ENCODE data around the gene INCA1. TPM values are rescaled to one million over a fixed set of nuclear protein-coding genes. Genes with fewer than 3 reads are reported as not detected.
A peak's percentile ranks its signal among the peaks of the same experiment; 100 is the strongest.

INCA1 gene
- total RNA-seq, 6 donors from 2014 or later: 1.4 to 32.5 (median 3.1) TPM

DNA sequence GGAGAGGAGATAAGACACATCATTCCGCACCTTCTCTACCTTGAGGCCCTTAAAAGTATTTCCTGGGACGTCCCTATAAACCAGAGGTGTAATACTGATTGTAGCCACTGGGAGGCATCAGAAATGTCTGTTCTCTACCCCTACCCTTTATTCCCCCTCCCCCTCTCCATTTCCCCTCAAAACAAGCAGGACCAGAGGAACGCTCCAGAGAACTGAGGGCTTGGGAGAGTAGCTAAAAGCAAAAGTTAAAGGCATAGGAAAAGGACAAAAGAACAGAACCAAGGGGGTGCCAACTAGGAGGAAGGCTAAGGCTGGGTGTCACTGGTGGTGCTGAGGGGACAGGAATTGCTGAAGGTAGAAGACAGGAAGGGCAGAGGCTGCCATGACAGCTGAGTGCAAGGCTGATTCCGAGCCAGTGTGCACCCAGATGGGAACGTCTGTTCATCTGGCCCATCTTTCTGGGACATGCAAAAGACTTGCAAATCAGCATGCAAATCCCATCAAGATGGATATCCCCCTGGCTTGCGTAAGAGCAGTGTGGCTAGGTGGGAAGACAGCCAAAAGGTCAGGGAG is 16.6 kb downstream of the INCA1 start:
- ATAC-seq (ENCODE audit: low FRiP score in 2 of 2): peak; percentile 75 to 77
- Histone ChIP-seq H3K9me3 (no peaks in the 10 kb centered on the region), H3K27me3 (no peaks in the 10 kb centered on the region), H3K4me1 (peaks cover 5 to 20% (median 8%) of the 10 kb centered on the region in 4 donors), H3K27ac (peak overlapping the region in 1 of 4 donors; percentile 36), H3K36me3 (peaks cover 12 to 95% (median 72%) of the 10 kb centered on the region in 4 donors), H3K4me3 (no peak overlapping the region)
- DNase-seq: no peak
- TF ChIP-seq POLR2A (IDR thresholded peaks at IDR 0.05) (no peak), CTCF (IDR thresholded peaks at IDR 0.05) (peak; percentile 77 to 83 (median 80)), EP300 (IDR thresholded peaks at IDR 0.05) (no peak), POLR2AphosphoS5 (IDR thresholded peaks at IDR 0.05) (no peak)
- WGBS, 2 donors: 36 to 47% methylated on average over 6 of the region's 6 CpGs

- ATAC-seq (ENCODE audit: low FRiP score in 2 of 2): peak in 1 of 2 donors; percentile 52
- no peaks in the 10 kb centered on the region for H3K27me3 ChIP-seq
- no peaks in the 10 kb centered on the region for H3K9me3 ChIP-seq
- TF ChIP-seq EP300 (IDR thresholded peaks at IDR 0.05) (no peak), POLR2AphosphoS5 (IDR thresholded peaks at IDR 0.05) (no peak), POLR2A (IDR thresholded peaks at IDR 0.05) (no peak), CTCF (IDR thresholded peaks at IDR 0.05) (no peak)
- no peak overlapping the region for H3K4me3 ChIP-seq
- peaks cover 12 to 96% (median 70%) of the 10 kb centered on the region in 4 donors for H3K36me3 ChIP-seq
- H3K27ac ChIP-seq: peak overlapping the region in 3 of 4 donors; percentile 4 to 44 (median 27)
- no peak for DNase-seq
- peaks cover 4 to 23% (median 9%) of the 10 kb centered on the region in 4 donors for H3K4me1 ChIP-seq
Observed at GRCh38 chr17:4978726-4979125, 18.6 kb downstream of the INCA1 start.

DNA sequence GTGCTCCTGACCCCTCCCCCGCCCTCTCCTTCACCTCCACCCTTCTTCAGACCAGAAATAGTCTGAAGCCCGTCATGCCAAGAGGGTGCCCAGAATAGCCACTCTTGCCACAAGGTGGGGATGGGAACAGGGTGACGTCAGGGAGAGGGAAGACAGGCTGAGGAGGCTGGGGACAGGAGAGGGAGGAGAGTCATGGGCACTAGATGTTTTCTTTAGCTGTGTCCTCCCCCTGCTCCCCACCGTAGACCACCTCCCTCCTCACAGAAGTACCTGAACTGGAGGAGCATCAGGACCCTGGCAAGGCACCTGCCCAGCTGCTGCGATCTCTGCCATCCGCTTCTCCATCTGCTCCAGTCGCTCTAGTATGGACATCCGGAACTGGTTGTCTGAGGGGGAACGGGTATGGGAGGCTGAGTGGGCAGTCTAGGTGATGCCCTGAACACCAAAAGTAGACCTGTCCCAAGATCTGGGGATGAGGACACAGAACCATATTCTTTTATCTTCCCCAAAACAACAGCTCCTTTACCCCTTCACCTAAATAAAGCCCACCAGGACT is 23.1 kb downstream of the INCA1 start:
- no peaks in the 10 kb centered on the region for H3K27me3 ChIP-seq
- DNase-seq (no peak), ATAC-seq (ENCODE audit: low FRiP score in 2 of 2) (no peak)
- no peak overlapping the region for H3K4me3 ChIP-seq
- H3K4me1 ChIP-seq: peaks cover 0 to 26% (median 13%) of the 10 kb centered on the region in 4 donors
- H3K36me3 ChIP-seq: peaks cover 21 to 96% (median 70%) of the 10 kb centered on the region in 4 donors
- H3K27ac ChIP-seq: no peak overlapping the region
- TF ChIP-seq POLR2AphosphoS5 (IDR thresholded peaks at IDR 0.05) (no peak), EP300 (IDR thresholded peaks at IDR 0.05) (no peak), CTCF (IDR thresholded peaks at IDR 0.05) (no peak), POLR2A (IDR thresholded peaks at IDR 0.05) (no peak)
- 76 to 90% methylated on average over 9 of the region's 9 CpGs for WGBS, 2 donors
- H3K9me3 ChIP-seq: no peaks in the 10 kb centered on the region

DNA sequence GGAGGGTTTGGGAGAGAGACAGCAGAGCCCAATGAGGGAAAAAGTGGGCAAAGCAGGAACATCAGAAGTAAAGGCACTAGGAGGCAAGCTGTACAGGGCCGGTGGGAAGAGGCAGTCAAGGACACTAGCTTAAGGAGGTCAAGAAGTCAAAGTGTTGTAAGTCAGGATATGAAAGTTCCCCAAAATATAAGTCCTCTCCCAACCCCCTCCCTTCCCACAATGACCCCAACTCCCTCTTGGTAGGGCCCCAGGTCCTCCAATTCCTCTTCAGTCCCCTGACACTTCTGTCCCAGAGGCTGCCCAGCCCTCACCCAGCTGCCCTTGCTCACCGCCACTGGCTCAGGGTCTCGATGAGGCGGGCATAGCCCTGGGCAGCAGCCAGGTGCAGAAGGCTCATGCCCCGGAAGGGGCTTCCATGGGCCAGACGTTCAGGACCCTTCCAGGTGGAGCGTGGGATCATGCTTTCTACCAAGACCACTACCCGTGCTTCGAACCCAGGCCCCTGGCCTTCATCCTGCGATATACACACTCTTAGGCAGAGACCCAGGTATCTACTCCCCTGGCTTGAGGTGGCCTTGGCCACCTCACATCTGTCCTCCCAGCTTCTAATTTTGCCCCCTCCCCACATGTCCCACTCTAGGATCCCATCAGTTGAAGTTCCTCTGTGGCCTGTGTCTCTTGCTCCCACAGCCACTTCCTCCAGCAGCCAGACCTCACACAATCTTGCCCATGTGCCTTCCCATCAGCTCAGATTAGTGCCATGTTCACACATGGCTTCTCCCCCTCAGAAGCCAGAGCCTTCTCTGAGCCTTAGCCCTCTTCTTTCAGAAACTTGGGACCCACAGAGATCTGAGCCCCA is 23.8 kb downstream of the INCA1 start:
- TF ChIP-seq CTCF (IDR thresholded peaks at IDR 0.05) (no peak), POLR2A (IDR thresholded peaks at IDR 0.05) (no peak), EP300 (IDR thresholded peaks at IDR 0.05) (no peak)
- no peak overlapping the region for H3K4me3 ChIP-seq
- WGBS, 2 donors: 85 to 91% methylated on average over 5 to 10 of the region's 10 CpGs
- no peaks in the 10 kb centered on the region for H3K27me3 ChIP-seq
- H3K36me3 ChIP-seq: peaks cover 21 to 96% (median 67%) of the 10 kb centered on the region in 4 donors
- peaks cover 6 to 28% (median 19%) of the 10 kb centered on the region in 4 donors for H3K4me1 ChIP-seq
- no peak overlapping the region for H3K27ac ChIP-seq
- no peak for DNase-seq
- H3K9me3 ChIP-seq: no peaks in the 10 kb centered on the region
- ATAC-seq (ENCODE audit: low FRiP score in 2 of 2): no peak

Measured in upper lobe of left lung (tissue), 6 donors.